ENCODE data around the gene MUC2. TPM values are rescaled to one million over a fixed set of nuclear protein-coding genes. Genes with fewer than 3 reads are reported as not detected.

The MUC2 gene
- total RNA-seq, 1 experiment from 2014 or later = 0.47 TPM

DNA sequence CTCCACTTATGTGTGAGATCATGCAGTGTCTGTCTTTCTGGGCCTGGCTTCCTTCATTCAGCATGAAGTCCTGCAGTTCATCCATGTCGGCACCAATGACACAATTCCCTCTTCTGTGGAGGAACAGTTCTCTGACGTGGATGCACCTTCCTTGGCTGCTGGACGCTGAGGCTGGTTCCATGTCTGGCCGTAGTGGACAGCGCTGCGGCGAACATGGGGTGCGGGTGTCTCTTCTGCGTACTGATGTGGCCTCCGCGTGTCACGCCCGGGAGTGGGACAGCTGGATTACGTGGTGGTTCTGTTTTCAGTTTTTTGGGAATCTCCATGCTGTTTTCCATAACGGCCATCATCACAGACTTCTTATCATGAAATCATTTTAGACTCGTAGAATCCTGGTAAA lies 16.9 kb upstream of the MUC2 start:
- H3K4me3 ChIP-seq (replicated peaks in 1 of 2; ENCODE audit: low read depth in 1 of 2, low read length in 2 of 2) = no peak overlapping the region
- no peaks in the 10 kb centered on the region for H4K20me1 ChIP-seq (ENCODE audit: insufficient read depth)
- H3K4me2 ChIP-seq (ENCODE audit: low read length) = no peak overlapping the region
- H3K36me3 ChIP-seq (ENCODE audit: control insufficient read depth in 1 of 2, insufficient read depth in 2 of 2, low read length in 2 of 2) = no peaks in the 10 kb centered on the region
- DNase-seq (ENCODE audit: low read depth, low spot score) = no peak
- peaks cover 13 to 30% of the 10 kb centered on the region in 2 experiments for H3K4me1 ChIP-seq (ENCODE audit: control insufficient read depth in 1 of 2, insufficient read depth in 2 of 2, low read length in 2 of 2)
- peaks cover 0 to 7% of the 10 kb centered on the region in 2 experiments; a peak in 1 of 4 replicates for H3K9me3 ChIP-seq (ENCODE audit: control insufficient read depth in 1 of 2, insufficient read depth in 1 of 2, low read depth in 1 of 2, low read length in 2 of 2)
- CTCF ChIA-PET = no interaction called here
- H3K27me3 ChIP-seq (ENCODE audit: insufficient read depth, low read length) = no peaks in the 10 kb centered on the region
- H3K27ac ChIP-seq (ENCODE audit: low read depth, low read length) = no peak overlapping the region
- H3K9ac ChIP-seq (ENCODE audit: low read length) = no peak overlapping the region
- RAD21 ChIA-PET (ENCODE audit: low non-redundant PET in 1 of 2, low total read pairs in 2 of 2, uncharacterized antibody in 2 of 2, unreplicated experiment in 2 of 2) = no interaction called here
- ATAC-seq = no peak
- no peaks in the 10 kb centered on the region for H3K79me2 ChIP-seq (ENCODE audit: insufficient read depth, low read length)
- TF ChIP-seq EGR1 (IDR thresholded peaks at IDR 0.05; ENCODE audit: low read depth) (no peak), JUND (IDR thresholded peaks at IDR 0.05) (no peak), SRF (IDR thresholded peaks at IDR 0.05; ENCODE audit: low read depth) (no peak), POLR2AphosphoS5 (IDR thresholded peaks at IDR 0.05; ENCODE audit: low read depth, low read length) (no peak), ELF1 (IDR thresholded peaks at IDR 0.05; ENCODE audit: borderline replicate concordance, low read depth) (no peak)
- intact Hi-C loops (cut with micrococcal nuclease) = loop anchor here (10.0 kb wide), 1 partner anchor 183 kb away; no protein-coding TSS in a partner anchor
- no peak overlapping the region for H2AFZ ChIP-seq (ENCODE audit: low read depth, low read length, poor library complexity, severe bottlenecking)
- no peaks in the 10 kb centered on the region for H3K9me2 ChIP-seq (ENCODE audit: insufficient read depth)
- POLR2A ChIA-PET = no interaction called here
- no TSS peak for BruUV-seq (replicated peaks)

- H3K9me2 ChIP-seq (ENCODE audit: insufficient read depth) = no peaks in the 10 kb centered on the region
- H3K36me3 ChIP-seq (ENCODE audit: control insufficient read depth in 1 of 2, insufficient read depth in 2 of 2, low read length in 2 of 2) = no peaks in the 10 kb centered on the region
- no peak overlapping the region for H2AFZ ChIP-seq (ENCODE audit: low read depth, low read length, poor library complexity, severe bottlenecking)
- H3K27ac ChIP-seq (ENCODE audit: low read depth, low read length) = no peak overlapping the region
- peak overlapping the region; percentile 69; the same call in 1 of the 2 replicates for H3K4me2 ChIP-seq (ENCODE audit: low read length)
- intact Hi-C loops (cut with micrococcal nuclease) = loop anchor here (5.0 to 10.0 kb wide), 2 partner anchors 132 to 185 kb away; partner anchors contain the start of gene AP2A2
- no peaks in the 10 kb centered on the region for H3K79me2 ChIP-seq (ENCODE audit: insufficient read depth, low read length)
- peak overlapping the region; percentile 54; the same call in 1 of the 2 replicates for H3K9ac ChIP-seq (ENCODE audit: low read length)
- RAD21 ChIA-PET (ENCODE audit: low non-redundant PET in 1 of 2, low total read pairs in 2 of 2, uncharacterized antibody in 2 of 2, unreplicated experiment in 2 of 2) = no interaction called here
- peaks cover 13 to 31% of the 10 kb centered on the region in 2 experiments for H3K4me1 ChIP-seq (ENCODE audit: control insufficient read depth in 1 of 2, insufficient read depth in 2 of 2, low read length in 2 of 2)
- POLR2A ChIA-PET = no interaction called here
- H3K9me3 ChIP-seq (ENCODE audit: control insufficient read depth in 1 of 2, insufficient read depth in 1 of 2, low read depth in 1 of 2, low read length in 2 of 2) = peaks cover 0 to 7% of the 10 kb centered on the region in 2 experiments; a peak in 1 of 4 replicates
- no peaks in the 10 kb centered on the region for H4K20me1 ChIP-seq (ENCODE audit: insufficient read depth)
- BruUV-seq (replicated peaks) = no TSS peak
- no peak for ATAC-seq
- H3K4me3 ChIP-seq (replicated peaks in 1 of 2; ENCODE audit: low read depth in 1 of 2, low read length in 2 of 2) = no peak overlapping the region
- DNase-seq (ENCODE audit: low read depth, low spot score) = no peak
- H3K27me3 ChIP-seq (ENCODE audit: insufficient read depth, low read length) = no peaks in the 10 kb centered on the region
- CTCF ChIA-PET = no interaction called here
- TF ChIP-seq CEBPB (IDR thresholded peaks at IDR 0.05; ENCODE audit: low read depth) (no peak), ZFX (IDR thresholded peaks at IDR 0.05) (no peak), RAD21 (IDR thresholded peaks at IDR 0.05; ENCODE audit: low read depth) (no peak), CBX3 (IDR thresholded peaks at IDR 0.05; ENCODE audit: low read depth) (no peak), ELF1 (IDR thresholded peaks at IDR 0.05; ENCODE audit: borderline replicate concordance, low read depth) (no peak), ZBTB33 (IDR thresholded peaks at IDR 0.05; ENCODE audit: extremely low read depth, insufficient replicate concordance, low read length) (no peak), SP1 (IDR thresholded peaks at IDR 0.05; ENCODE audit: low read depth) (no peak), REST (IDR thresholded peaks at IDR 0.05; ENCODE audit: low read depth) (no peak), POLR2A (IDR thresholded peaks at IDR 0.05; ENCODE audit: borderline replicate concordance, extremely low read depth, insufficient read depth, insufficient read length) (no peak), TCF7L2 (IDR thresholded peaks at IDR 0.05; ENCODE audit: borderline replicate concordance, extremely low read depth, insufficient read depth, insufficient read length) (no peak), SRF (IDR thresholded peaks at IDR 0.05; ENCODE audit: low read depth) (no peak), ZNF274 (IDR thresholded peaks at IDR 0.05; ENCODE audit: low read depth, low read length) (no peak)
- TF ChIP-seq, protein P1, sequence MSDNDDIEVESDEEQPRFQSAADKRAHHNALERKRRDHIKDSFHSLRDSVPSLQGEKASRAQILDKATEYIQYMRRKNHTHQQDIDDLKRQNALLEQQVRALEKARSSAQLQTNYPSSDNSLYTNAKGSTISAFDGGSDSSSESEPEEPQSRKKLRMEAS (IDR thresholded peaks at IDR 0.05) = no peak
- TF ChIP-seq, protein P2, sequence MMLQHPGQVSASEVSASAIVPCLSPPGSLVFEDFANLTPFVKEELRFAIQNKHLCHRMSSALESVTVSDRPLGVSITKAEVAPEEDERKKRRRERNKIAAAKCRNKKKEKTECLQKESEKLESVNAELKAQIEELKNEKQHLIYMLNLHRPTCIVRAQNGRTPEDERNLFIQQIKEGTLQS (IDR thresholded peaks at IDR 0.05) = no peak
Observed at GRCh38 chr11:1059759-1060158, 14.9 kb upstream of the MUC2 start.
